Stimulated activated CD8-positive, alpha-beta memory T cell treated with anti-CD3 and anti-CD28 coated beads, Interleukin-15, amount 100 ng/mL, for 48 hours (primary cell): ENCODE results near the gene STXBP1.
"Not testable (repeated sequence)": the region's sequence is repeated elsewhere in the genome, so short reads cannot be mapped to it uniquely, and the experiment has no call there.

ENCODE experiments used
- DNase-seq, 2 donors: peaks; one replicate each; pipeline ENCODE4 v3.0.0-alpha.2; 2020; ENCODE audit warnings: low read depth in 2 of 2

STXBP1 gene

DNA sequence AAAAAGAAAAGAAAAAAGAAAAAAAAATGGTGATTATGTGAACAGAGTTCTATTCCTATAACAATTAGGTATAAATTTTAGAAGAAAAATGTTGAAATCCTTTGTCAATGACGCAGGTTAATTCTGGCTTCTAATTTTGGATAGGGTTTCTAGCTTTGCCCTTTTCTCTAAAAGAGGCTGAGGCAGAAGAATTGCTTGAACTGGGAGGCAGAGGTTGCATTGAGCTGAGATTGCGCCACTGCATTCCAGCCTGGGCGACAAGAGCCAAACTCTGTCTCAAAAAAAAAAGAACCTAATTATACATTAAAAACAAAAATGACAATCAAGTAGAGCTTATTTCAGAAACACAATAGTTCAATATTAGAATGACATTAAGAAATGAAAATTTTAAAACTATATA, 2.9 kb downstream of the STXBP1 start:
- DNase-seq = no peak

DNA sequence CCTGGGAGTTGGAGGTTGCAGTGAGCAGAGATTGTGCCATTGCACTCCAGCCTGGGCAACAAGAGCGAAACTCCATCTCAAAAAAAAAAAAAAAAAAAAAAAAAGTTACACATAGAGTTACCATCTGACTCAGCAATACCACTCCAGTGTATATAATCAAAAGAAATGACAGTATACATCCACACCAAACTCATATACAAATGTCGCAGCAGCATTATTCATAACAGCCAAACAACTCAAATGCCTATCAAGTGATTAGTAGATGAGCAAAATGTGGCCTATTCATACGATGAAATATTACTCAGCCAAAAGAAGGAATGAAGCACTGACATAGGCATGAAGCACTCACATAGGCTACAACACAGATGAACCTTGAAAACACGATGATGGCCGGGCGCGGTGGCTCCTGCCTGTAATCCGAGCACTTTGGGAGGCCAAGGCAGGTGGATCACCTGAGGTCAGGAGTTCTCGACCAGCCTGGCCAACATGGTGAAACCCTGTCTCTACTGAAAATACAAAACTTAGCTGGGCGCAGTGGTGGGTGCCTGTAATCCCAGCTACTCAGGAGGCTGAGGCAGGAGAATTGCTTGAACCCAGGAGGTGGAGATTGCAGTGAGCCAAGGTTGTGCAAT, 9.4 kb downstream of the STXBP1 start:
- DNase-seq = not testable (repeated sequence)

DNA sequence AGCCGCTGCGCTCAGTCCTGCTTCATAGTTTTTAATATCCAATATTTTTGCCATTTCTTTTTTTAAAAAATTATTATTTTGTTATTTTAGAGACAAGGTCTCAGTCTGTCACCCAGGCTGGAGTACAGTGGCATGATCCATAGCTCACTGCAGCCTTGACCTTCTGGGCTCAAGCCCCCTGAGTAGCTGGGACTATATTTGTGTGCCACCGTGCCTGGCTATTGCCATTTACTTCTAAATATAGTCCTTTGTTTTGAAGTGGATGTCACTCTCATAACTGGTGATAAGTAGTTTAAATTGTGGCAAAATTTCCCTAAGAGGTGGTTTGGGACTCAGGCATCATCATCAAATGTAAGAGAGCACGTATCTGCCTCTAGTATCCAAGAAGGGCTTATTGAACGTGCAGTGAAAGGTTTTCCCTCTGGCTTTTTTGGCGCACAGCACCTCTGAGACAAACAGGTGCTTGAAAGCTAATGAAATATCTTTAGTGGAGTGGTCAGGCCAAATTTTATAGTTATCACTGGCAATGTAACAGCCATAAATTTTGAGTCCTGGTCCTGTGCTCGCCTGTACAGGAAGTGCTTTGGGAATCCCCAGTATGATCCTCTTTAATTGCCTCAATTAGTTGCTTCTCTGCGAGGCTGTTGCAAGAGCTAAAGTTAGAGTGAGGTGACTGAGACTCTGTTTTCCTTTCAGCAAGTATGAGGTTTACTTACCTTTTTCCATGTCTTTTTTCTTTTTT, 14.8 kb downstream of the STXBP1 start:
- no peak for DNase-seq

DNA sequence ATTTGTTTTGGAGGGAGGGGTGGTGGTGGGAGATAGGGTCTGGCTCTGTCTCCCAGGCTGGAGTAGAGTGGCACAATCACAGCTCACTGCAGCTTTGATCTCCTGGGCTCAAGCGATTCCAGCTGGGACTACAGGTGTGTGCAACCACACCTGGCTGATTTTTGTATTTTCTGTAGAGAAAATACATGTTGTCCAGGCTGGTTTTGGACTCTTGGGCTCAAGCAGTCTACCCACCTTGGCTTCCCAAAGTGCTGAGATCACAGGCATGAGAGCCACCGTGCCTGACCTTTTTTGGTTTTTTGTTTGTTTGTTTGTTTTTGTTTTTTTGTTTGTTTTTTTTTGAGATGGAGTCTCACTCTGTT, 15.4 kb downstream of the STXBP1 start:
- no peak for DNase-seq

DNA sequence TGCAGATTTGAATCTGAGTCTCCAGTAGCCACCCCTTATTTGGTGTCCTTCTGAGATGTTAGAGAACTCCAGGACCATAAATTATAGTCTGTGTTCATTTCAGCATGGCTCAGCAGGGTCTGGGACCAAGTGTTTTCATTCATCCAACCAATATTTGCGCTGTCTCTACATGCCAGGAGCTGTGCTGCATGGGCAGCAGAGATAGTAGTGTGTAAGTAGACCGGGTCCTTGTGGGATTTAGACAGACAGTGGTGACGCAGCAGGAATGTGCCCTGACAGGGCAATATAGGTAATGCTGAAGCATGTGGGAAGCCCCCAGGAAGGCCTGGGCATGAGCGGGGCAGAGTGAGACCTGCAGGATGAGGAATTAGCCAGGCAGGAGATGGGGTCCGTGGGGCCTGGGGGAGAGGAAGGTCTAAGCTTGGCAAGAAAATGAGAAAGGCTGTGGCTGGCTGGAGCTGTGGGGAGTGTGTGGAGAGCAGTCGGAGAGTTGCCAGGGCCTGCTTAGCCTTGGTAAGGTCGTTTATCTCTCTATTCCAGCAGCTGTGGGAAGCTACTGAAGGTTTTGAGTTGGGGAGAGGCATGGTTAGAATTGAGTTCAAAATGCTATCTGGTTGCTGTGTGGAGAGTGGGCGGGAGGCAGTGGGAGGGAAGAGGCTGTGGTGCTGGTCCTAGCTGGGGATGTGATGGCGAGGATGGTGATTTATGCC, 16.8 kb downstream of the STXBP1 start:
- no peak for DNase-seq

DNA sequence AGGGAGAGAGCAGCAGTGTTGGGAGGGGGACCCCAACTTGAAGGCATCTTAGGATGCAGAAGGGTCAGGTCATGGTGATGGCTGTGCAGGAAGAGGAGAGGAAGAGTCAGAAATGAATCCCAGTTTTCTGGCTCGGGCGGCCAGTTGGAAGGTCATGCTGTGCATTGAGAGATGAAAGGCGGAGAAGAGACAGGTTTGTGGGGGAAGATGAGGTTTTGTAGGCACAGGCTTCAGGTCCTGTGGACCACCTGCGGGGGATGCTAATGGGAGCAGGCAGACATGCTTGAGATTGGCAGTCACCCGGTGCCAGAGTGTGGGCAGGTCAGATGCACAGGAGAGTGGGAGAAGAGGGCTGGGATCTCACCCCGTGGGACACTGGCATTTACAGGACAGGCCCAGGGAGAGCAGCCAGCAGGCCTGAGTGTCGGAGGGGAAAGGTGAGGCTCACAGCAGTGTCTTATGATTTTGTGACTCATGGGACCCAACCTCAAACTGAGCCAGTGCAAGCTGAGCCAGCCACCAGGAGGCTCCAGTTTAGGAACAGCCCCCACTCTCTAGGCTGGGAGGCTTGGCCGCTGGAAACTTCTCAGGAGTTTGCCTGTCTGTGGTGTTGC, 17.5 kb downstream of the STXBP1 start:
- no peak for DNase-seq

DNA sequence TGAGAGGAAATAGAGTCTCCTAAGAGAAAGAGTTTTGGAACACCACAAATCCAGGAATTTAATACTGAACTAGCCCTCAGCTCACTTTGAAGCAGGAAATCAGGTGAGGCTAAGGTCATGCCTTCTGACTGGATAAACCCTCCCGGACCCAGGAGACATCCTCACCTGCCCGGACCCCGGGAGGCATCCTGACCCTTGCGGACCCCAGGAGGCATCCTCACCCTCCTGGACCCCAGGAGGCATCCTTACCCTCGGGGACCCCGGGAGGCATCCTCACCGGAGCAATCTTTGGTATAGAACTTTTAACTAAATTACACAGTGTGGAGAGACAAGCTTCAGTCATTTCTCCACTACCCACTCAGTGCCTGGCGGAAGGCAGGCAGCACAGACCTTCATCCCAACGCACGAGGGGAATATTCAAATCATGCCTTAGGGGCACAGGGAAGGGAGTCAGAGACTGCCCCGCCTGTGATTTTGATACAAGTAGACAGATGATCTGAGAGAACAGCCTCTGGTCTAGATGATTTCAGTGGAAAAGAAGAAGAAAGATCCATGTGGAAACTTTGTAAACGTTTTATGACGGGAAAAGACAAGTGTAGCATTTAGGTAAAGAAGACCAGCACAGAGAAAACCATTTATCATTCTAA, 21.3 kb downstream of the STXBP1 start:
- DNase-seq = no peak

DNA sequence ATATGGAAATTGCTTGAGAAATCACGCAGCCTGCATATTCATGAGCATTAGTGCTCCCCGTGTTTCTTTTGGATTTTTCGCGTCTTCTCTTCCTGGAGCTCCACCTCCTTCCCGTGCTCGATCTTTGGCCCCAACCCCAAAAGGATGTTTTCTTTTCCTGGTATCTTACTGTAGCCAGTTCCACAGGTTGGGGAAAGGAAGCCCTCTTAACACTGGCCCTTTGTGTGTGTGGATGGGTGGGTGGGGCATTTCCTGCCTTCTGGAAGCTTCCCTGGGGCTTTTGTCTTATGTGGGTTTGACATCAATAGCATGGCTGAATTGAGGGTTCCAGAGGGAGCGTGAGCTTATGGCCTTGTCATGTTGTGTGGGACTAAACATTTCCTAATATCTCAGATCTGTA, 21.9 kb downstream of the STXBP1 start:
- DNase-seq = no peak

DNA sequence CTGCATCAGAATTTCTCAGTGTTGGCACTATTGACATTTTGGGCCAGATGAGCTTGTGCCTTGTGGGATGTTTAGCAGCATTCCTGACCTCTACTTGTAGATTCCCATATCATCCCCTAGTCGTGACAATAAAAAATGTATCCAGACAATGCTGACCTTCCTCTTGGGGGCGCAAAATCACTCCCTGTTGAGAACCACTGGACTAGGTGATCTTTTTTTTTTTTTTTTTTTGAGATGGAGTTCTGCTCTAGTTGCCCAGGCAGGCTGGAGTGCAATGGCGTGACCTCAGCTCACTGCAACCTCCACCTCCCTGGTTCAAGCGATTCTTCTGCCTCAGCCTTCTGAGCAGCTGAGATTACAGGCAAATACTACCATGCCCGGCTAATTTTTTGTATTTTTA, 22.6 kb downstream of the STXBP1 start:
- DNase-seq = no peak

DNA sequence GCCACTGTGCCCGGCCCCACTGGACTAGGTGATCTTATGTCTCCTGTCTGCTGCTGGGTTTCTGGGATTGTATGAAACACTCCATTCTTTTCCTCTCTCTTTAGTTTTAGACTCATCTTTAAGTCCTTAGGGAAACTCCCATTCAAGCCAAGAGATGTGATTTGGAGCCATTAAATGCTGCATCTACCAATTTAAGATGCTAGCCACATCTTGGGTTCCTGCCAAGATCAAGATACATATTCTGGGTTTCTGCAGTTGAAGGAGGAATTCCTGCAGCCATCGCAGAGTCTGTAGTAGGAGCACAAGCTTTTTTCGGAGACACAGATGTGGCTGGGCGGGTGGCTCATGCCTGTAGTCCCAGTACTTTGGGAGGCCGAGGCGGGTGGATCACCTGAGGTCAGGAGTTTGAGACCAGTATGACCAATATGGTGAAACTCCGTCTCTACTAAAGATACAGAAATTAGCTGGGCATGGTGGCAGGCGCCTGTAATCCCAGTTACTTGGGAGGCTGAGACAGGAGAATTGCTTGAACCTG, 23.2 kb downstream of the STXBP1 start:
- no peak for DNase-seq

DNA sequence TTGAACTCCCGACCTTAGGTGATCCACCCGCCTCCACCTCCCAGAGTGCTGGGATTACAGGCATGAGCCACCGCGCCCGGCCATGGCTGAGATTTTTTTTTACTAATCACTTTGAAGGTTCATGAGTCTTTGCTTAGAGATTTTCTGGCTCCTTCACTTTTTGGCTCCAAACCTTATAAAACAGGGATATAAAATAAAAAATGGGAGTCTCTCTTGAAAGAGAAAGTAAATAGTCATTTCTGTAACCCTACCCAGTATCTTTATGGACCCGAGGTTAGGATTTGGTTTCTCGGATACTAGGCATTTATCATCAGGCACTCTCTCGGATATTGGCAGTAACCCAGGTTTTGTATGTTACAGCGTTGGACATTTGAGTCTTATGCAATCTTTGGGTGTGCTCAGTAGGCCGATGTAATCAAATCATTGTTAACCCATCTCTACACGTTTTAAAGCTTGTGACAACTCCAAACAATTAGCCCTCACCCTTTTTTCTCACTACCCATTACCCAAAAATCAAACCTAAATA, 25.3 kb downstream of the STXBP1 start:
- no peak for DNase-seq

DNA sequence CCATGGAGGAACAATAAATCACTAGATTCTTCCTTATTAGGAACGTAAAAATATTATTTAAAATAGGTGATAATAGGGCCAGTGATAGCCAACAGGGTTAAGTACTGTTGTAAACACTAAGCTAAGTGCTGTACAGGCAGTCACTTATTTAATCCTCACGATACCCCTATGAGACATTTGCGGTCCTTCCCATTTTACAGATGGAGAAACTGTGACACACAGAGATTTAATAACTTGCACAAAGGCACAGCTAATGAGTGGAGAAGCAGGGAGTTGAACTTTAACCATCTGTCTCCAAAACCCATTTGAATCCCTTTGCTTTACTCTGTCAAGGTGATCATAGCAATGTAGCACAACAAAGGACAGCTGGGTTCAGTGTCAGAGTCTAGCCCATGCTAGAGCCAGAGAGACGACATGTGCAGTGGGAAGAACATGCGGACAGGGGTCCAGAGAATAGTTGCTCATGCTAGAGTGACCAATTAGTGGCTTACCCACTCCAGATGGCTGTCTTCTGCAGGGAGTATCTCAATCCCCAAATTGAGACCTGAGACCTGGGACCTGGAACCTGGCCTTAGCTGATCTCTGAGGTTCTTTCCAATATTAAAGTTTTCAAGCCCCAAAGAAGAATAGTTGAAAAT, 28.9 kb downstream of the STXBP1 start:
- no peak for DNase-seq

DNA sequence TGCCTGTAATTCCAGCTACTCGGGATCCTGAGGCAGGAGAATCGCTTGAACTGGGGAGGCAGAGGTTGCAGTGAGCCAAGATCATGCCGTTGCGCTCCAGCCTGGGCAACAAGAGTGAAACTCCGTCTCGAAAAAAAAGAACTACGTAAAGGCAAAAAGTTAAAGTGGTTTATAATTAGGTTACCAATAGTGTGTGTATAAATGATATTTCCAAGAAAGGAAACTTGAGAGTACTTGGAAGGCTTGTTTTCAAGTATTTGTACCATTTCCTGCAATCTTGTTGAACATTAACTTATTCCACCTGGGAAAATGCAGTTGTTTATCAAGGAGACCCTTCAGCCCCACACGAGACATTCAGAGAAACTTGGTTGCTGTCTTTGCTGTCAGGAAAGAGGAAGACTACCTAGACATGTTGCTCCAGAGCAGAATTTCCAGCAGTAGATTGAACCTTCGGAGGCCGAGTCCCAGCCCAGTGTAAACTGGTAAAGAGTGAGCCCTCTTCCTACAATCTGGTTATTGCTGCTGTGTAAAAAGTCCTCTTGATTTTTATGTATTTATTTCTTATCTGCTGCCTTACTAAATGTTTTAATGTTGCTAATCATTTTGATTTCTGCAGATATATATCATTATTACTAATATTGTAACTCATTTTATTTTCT, 30.1 kb downstream of the STXBP1 start:
- DNase-seq = no peak

DNA sequence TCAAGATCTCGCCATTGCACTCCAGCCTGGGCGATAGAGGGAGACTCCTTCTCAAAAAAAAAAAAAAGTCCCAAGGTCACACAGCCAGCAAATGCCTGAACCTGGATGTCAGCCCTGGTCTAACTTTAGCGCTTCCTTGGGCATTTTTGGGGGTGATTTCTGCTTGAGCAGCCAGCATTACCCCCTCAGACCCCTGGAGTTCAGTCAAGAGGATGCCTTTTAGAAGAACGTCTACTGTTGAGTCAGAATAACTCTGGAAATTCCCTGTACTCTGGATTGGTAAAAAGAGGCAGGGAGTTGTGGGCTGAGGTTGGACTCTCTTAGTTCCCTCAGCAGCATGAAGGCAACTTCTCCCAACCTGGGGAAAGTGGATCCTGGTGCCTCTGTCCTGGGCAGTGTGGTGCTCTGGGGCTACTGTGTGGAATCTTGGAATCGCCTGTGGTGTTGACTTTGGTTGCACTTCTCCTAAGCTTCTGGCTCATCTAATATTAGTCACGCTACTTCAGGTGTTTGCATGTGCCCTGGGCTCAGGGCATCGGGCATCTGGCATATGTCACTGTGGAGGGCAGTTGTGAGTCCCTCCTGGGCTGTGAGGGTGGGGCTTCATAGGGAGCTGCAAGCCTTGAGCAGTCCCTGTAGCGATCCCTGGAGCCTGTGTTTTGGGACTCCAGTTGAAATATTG, 32.2 kb downstream of the STXBP1 start:
- no peak for DNase-seq

DNA sequence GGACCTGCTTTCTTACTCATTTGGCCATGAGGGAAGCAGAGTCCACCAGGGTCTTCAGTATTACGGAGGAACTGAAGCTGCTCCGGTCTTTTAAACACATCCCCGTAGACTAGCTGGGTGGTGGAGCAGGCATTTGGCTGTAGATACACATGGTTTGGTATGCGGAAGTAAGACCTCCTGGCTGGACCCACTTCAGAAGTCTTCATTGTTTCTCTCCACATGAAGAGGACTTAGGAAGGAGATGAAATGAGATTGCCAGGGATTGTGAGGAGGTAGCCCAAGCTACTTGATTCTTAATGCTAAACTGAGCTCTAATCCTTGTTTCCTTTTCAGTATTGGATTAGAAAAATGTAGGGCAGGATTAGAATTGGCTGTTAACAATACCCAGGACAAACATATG, 32.9 kb downstream of the STXBP1 start:
- DNase-seq = no peak

DNA sequence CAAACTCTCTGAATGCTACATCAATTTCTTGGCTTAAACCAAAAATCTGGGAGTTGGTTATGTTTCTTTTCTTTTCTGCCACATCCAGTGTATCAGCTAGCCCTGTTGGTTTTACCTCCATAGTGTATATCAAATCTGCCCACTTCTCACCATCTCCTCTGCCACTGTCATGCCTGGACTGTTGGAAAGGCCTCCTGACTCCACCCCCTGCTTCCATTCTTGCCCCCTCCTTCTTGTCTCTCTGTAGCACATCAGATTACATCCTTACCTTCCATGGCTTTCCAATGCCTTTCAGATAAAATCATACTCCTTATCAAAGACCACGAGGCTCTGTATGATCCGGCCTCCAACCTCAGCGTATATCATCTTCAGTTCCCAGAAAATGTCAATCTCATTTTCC, 35.4 kb downstream of the STXBP1 start:
- no peak for DNase-seq

DNA sequence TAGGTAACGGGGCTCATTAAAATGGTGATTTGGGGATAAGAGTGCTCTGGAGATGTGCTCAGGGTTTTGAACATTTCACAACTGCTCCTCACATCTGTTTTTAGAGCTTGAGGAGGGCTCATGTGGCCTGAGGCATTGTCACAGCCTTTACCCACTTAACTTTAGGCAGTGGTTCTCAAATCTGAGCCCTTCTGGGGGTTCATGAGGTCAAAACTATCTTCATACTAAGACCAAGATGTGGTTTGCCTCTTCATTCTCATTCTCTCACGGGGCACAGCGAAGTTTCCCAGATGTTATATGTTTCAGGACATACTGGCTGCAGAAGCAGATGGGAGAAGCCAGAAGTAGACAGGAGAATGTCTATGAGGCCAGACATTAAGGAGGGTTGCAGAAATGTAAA, 38.4 kb downstream of the STXBP1 start:
- DNase-seq = no peak

DNA sequence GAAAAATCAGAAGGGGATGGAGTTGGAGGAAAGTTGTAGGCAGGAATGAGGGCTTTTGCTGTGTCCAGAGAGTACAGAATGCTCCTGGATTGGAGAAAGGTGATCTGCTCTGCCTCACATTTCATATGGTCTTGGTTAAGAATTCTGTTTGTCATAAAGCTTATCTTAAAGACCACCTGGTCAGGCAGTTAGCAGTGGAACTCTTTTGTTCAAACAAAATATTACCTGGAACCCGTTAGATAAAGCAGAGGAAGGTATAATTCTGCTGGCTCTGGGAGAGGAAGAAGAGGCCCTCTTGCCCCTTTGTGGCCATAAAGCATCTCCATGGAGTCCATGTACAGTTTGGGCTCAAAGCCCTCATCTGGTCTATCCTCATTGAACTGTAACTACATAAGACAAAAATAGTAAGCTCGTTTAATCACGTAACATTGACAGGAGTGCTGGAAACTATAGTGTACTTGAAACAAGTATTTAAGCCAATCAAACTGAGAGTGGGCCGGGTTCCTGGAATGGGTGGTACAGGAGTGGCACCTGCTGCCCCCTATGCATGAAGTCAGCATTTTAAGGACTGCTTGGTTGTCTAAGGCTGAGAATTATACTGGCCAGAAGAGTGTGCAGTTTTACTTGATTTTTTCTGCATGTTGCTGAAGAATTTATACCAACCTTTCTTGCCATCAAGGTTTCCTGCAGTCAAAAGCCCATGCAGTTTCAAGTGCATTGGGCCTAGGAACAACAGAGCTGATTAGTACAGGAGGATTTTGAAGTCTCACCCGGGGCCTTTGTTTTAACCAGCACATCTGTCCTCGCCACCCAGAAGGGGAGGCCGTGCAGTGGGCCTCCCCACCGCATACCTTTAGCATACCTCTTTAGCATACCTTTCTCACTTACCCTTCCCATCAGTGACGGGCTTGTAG, 39.9 kb downstream of the STXBP1 start:
- DNase-seq = no peak

DNA sequence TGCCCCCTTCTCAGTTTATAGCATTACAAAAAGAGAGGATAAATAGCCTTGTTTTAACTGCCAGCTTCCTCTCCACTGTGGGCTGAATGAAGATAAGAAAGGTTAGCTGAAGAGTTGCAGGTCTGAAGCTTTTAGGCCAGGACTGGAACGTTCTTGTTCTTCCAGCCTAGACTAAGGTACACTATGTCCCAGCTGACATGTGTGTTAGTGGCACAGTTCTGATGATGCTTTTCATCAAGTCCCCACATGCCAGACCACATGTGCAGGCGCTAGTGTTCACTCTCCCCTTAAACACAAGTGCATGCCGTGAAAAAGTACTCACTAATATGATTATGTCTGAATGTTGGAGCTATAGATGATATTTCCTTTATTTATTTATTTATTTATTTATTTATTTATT, 40.7 kb downstream of the STXBP1 start:
- no peak for DNase-seq
